ENCODE data around the gene CHSY1.

DNA sequence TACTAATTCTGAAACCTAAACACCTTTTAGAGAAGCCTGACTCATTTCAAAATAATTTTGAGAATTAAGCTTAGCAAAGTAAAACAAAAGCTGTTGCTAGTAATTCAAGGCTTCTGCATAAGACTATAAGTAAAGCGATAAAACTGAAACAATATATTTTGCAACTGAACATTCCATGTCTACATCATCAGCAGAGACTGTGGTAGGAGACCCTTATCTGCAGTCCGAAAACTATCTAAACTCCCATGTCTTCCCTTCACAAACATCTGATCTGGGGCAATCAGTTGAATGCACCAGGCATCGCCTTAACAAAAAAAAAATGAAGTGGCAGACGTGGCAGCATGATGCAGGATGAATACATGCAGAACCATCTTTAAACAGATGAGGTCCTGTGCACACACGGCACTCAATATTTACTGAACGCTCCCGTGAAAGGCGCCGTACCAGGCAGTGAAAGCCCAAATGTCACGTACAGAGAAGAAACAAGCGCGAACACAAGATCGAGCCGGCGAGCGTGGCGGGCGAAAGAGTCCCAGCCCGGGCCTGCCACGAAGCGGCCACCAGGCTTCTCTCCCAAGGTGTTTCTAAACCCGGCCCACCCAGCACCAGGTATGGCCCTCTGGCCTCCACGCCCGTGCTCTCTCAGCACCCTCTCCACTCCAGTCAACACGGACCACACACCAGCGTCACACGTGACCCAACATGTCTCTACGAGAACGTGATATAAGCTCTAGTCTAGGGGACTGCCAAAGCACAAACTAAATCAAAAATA, 63.0 kb downstream of the CHSY1 start:
- TF ChIP-seq CTCF (conservative IDR thresholded peaks at IDR 0.05; ENCODE audit: low read length) (no peak), EZH2phosphoT487 (IDR thresholded peaks at IDR 0.05; ENCODE audit: borderline replicate concordance) (no peak)
